ENCODE data around the gene TMPRSS12. TPM values are rescaled to one million over a fixed set of nuclear protein-coding genes. Genes with fewer than 3 reads are reported as not detected.
"Not testable (repeated sequence)": the region's sequence is repeated elsewhere in the genome, so short reads cannot be mapped to it uniquely, and the experiment has no call there.

Gene TMPRSS12
- total RNA-seq, 2 experiments from 2014 or later: not detected

GRCh38 chr12:50862316-50862715 is 19.6 kb downstream of the TMPRSS12 start:
- Mint-ChIP-seq H3K4me3 (no peak overlapping the region), H3K27me3 (ENCODE audit: low read depth) (no peaks in the 10 kb centered on the region), H3K27ac (no peak overlapping the region), H3K36me3 (ENCODE audit: low read depth) (peaks cover 9% of the 10 kb centered on the region), H3K4me1 (ENCODE audit: low read depth) (peaks cover 7% of the 10 kb centered on the region), H3K9me3 (ENCODE audit: insufficient read depth) (peaks cover 17% of the 10 kb centered on the region)
- ChIA-PET CTCF (no interaction called here), POLR2A (no interaction called here)
- ATAC-seq (no peak), DNase-seq (no peak)

DNA sequence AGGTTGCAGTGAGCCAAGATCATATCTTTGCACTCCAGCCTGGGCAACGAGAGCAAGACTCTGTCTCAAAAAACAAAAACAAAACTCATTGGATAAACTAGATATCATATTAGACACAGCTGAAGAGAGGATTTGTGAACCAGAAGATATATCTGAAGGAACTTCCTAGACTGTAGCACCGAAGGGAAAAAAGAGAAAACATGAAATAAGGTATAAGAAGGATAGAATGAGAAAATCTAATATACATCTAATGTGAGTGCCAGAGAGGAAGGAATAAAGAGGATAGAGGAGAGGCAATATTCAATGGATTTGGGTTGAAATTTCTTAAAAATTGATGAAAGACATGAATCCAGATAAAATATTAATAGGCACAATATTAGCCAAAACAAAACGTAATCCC is 22.5 kb downstream of the TMPRSS12 start:
- Mint-ChIP-seq H3K27me3 (ENCODE audit: low read depth) (no peaks in the 10 kb centered on the region), H3K4me3 (no peak overlapping the region), H3K9me3 (ENCODE audit: insufficient read depth) (peaks cover 21% of the 10 kb centered on the region), H3K27ac (no peak overlapping the region), H3K36me3 (ENCODE audit: low read depth) (peaks cover 19% of the 10 kb centered on the region), H3K4me1 (ENCODE audit: low read depth) (peaks cover 22% of the 10 kb centered on the region)
- POLR2A ChIA-PET: no interaction called here
- ATAC-seq (no peak), DNase-seq (no peak)
- CTCF ChIA-PET: no interaction called here

- ATAC-seq: not testable (repeated sequence)
- H3K27ac Mint-ChIP-seq: peak overlapping the region; percentile 22
- peaks cover 19% of the 10 kb centered on the region for H3K36me3 Mint-ChIP-seq (ENCODE audit: low read depth)
These were observed 26.2 kb downstream of the TMPRSS12 start for GRCh38 chr12:50868881-50869280.

GRCh38 chr12:50882563-50882962 is 39.8 kb downstream of the TMPRSS12 start:
- no peak overlapping the region for H3K27ac Mint-ChIP-seq
- ChIA-PET POLR2A (no interaction called here), CTCF (no interaction called here)
- no peaks in the 10 kb centered on the region for H3K27me3 Mint-ChIP-seq (ENCODE audit: low read depth)
- H3K4me3 Mint-ChIP-seq: no peak overlapping the region
- no peaks in the 10 kb centered on the region for H3K9me3 Mint-ChIP-seq (ENCODE audit: insufficient read depth)
- ATAC-seq (no peak), DNase-seq (no peak)
- H3K36me3 Mint-ChIP-seq (ENCODE audit: low read depth): no peaks in the 10 kb centered on the region
- no peaks in the 10 kb centered on the region for H3K4me1 Mint-ChIP-seq (ENCODE audit: low read depth)

More at GRCh38 chr12:50868881-50869280, 26.2 kb downstream of the TMPRSS12 start:
- Mint-ChIP-seq H3K9me3 (ENCODE audit: insufficient read depth) (peaks cover 21% of the 10 kb centered on the region), H3K4me1 (ENCODE audit: low read depth) (peaks cover 22% of the 10 kb centered on the region), H3K4me3 (peak overlapping the region; percentile 6)
- POLR2A ChIA-PET; CTCF ChIA-PET; DNase-seq; H3K27me3 Mint-ChIP-seq (ENCODE audit: low read depth): not testable (repeated sequence)

GRCh38 chr12:50887191-50887590 is 44.5 kb downstream of the TMPRSS12 start:
- Mint-ChIP-seq H3K36me3 (ENCODE audit: low read depth) (no peaks in the 10 kb centered on the region), H3K27me3 (ENCODE audit: low read depth) (no peaks in the 10 kb centered on the region), H3K4me3 (no peak overlapping the region), H3K4me1 (ENCODE audit: low read depth) (no peaks in the 10 kb centered on the region), H3K27ac (no peak overlapping the region), H3K9me3 (ENCODE audit: insufficient read depth) (no peaks in the 10 kb centered on the region)
- ChIA-PET CTCF (no interaction called here), POLR2A (no interaction called here)
- no peak for DNase-seq
- ATAC-seq: no peak

- H3K27me3 Mint-ChIP-seq (ENCODE audit: low read depth): no peaks in the 10 kb centered on the region
- H3K4me1 Mint-ChIP-seq (ENCODE audit: low read depth): no peaks in the 10 kb centered on the region
- no peaks in the 10 kb centered on the region for H3K36me3 Mint-ChIP-seq (ENCODE audit: low read depth)
- POLR2A ChIA-PET: no interaction called here
- ATAC-seq (no peak), DNase-seq (no peak)
- H3K9me3 Mint-ChIP-seq (ENCODE audit: insufficient read depth): no peaks in the 10 kb centered on the region
- CTCF ChIA-PET: no interaction called here
- H3K27ac Mint-ChIP-seq: no peak overlapping the region
- no peak overlapping the region for H3K4me3 Mint-ChIP-seq
These were observed 45.9 kb downstream of the TMPRSS12 start for GRCh38 chr12:50888666-50889065.

GRCh38 chr12:50894241-50894640 is 51.5 kb downstream of the TMPRSS12 start:
- H3K4me1 Mint-ChIP-seq (ENCODE audit: low read depth): no peaks in the 10 kb centered on the region
- ATAC-seq (no peak), DNase-seq (no peak)
- POLR2A ChIA-PET: no interaction called here
- H3K9me3 Mint-ChIP-seq (ENCODE audit: insufficient read depth): no peaks in the 10 kb centered on the region
- no peaks in the 10 kb centered on the region for H3K36me3 Mint-ChIP-seq (ENCODE audit: low read depth)
- CTCF ChIA-PET: no interaction called here
- H3K27ac Mint-ChIP-seq: no peak overlapping the region
- H3K27me3 Mint-ChIP-seq (ENCODE audit: low read depth): peaks cover 2% of the 10 kb centered on the region
- H3K4me3 Mint-ChIP-seq: no peak overlapping the region

- POLR2A ChIA-PET: no interaction called here
- Mint-ChIP-seq H3K27ac (no peak overlapping the region), H3K36me3 (ENCODE audit: low read depth) (no peaks in the 10 kb centered on the region), H3K4me1 (ENCODE audit: low read depth) (no peaks in the 10 kb centered on the region), H3K4me3 (no peak overlapping the region), H3K9me3 (ENCODE audit: insufficient read depth) (no peaks in the 10 kb centered on the region), H3K27me3 (ENCODE audit: low read depth) (peaks cover 2% of the 10 kb centered on the region)
- CTCF ChIA-PET: no interaction called here
- ATAC-seq (no peak), DNase-seq (no peak)
These were observed 59.0 kb downstream of the TMPRSS12 start for GRCh38 chr12:50901685-50902113.

DNA sequence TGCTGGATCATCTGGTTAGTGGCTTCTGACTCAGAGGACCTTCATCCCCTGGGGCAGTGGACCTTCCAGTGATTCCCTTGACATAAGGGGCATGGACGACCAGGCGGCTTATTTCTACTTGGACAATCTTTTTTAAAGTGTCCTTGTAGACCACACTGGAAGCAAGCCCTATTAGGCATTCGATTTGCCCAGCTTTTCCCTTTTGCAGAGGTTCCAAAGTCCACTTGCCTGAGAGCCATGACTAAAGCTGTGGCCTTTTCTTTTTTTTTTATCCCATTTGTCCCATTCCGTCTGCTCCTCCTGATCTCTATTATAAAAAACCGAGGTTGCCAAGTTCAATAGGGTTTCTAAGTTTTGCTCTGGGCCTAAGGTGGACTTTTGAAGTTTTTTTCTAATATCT is 65.8 kb downstream of the TMPRSS12 start:
- H3K27me3 Mint-ChIP-seq (ENCODE audit: low read depth); DNase-seq; H3K4me3 Mint-ChIP-seq; CTCF ChIA-PET; H3K4me1 Mint-ChIP-seq (ENCODE audit: low read depth); POLR2A ChIA-PET; H3K27ac Mint-ChIP-seq; ATAC-seq; H3K9me3 Mint-ChIP-seq (ENCODE audit: insufficient read depth); H3K36me3 Mint-ChIP-seq (ENCODE audit: low read depth): not testable (repeated sequence)

DNA sequence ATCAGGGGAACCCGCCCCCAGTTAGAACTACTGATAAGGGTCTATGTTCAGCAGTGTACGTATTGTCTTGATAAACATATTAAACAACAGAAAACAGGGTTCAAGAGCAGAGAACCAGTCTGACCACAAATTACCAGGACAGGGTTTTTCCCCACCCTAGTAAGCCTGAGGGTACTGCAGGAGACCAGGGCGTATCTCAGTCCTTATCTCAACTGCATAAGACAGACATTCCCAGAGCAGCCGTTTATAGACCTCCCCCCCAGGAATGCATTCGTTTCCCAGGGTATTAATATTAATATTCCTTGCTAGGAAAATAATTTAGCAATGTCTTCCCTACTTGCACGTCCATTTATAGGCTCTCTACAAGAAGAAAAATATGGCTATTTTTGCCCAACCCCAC is 69.6 kb downstream of the TMPRSS12 start:
- H3K4me1 Mint-ChIP-seq (ENCODE audit: low read depth); H3K27ac Mint-ChIP-seq; H3K27me3 Mint-ChIP-seq (ENCODE audit: low read depth); H3K4me3 Mint-ChIP-seq; CTCF ChIA-PET; DNase-seq; H3K36me3 Mint-ChIP-seq (ENCODE audit: low read depth); POLR2A ChIA-PET; ATAC-seq: not testable (repeated sequence)
- peaks cover 25% of the 10 kb centered on the region for H3K9me3 Mint-ChIP-seq (ENCODE audit: insufficient read depth)

- POLR2A ChIA-PET: interaction anchor here (0.6 kb wide), 1 partner anchor 27 kb away, joined by 3 read pairs; no protein-coding TSS in a partner anchor
- Mint-ChIP-seq H3K27me3 (ENCODE audit: low read depth) (peaks cover 4% of the 10 kb centered on the region), H3K4me1 (ENCODE audit: low read depth) (peaks cover under 1% of the 10 kb centered on the region), H3K27ac (no peak overlapping the region), H3K9me3 (ENCODE audit: insufficient read depth) (peaks cover 29% of the 10 kb centered on the region), H3K36me3 (ENCODE audit: low read depth) (peaks cover 9% of the 10 kb centered on the region), H3K4me3 (no peak overlapping the region)
- CTCF ChIA-PET: interaction anchor here (1.1 kb wide), 2 partner anchors 74 to 143 kb away, joined by 3 read pairs; no protein-coding TSS in a partner anchor
- DNase-seq (no peak), ATAC-seq (no peak)
These were observed 70.5 kb downstream of the TMPRSS12 start for GRCh38 chr12:50913224-50913623.

- ChIA-PET POLR2A (interaction anchor here (0.7 kb wide), 1 partner anchor 104 kb away, joined by 4 read pairs; no protein-coding TSS in a partner anchor), CTCF (no interaction called here)
- H3K27ac Mint-ChIP-seq: no peak overlapping the region
- DNase-seq: no peak
- peaks cover 13% of the 10 kb centered on the region for H3K36me3 Mint-ChIP-seq (ENCODE audit: low read depth)
- H3K4me1 Mint-ChIP-seq (ENCODE audit: low read depth): peaks cover 16% of the 10 kb centered on the region
- H3K9me3 Mint-ChIP-seq (ENCODE audit: insufficient read depth): peaks cover 31% of the 10 kb centered on the region
- peaks cover 4% of the 10 kb centered on the region for H3K27me3 Mint-ChIP-seq (ENCODE audit: low read depth)
- no peak overlapping the region for H3K4me3 Mint-ChIP-seq
- ATAC-seq: no peak
These were observed 72.3 kb downstream of the TMPRSS12 start for GRCh38 chr12:50914872-50915484.

DNA sequence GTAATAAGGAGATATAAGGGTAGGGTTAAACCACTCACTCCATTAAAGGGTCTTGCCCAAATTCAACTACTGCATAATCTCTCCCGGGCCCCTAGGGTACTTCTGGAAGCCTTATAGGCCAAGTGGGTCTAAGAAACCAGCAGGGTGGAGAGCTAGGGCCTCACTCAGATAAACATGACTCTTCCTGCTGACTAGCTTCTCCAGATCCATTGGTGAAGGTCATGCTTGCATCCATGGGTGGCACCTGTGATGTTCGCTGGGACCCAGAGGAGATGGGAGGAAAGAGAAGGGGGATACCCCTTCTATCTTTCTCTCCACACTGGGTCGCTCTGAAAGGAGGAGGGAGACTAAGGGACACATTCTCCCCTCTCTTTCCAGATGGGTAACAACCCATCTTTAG is 73.6 kb downstream of the TMPRSS12 start:
- ChIA-PET POLR2A (no interaction called here), CTCF (no interaction called here)
- Mint-ChIP-seq H3K27ac (no peak overlapping the region), H3K4me3 (no peak overlapping the region), H3K36me3 (ENCODE audit: low read depth) (peaks cover 13% of the 10 kb centered on the region), H3K27me3 (ENCODE audit: low read depth) (peaks cover 3% of the 10 kb centered on the region), H3K9me3 (ENCODE audit: insufficient read depth) (peaks cover 31% of the 10 kb centered on the region), H3K4me1 (ENCODE audit: low read depth) (peaks cover 16% of the 10 kb centered on the region)
- no peak for DNase-seq
- ATAC-seq: no peak
